Tibial nerve (tissue), 4 donors: ENCODE results near the gene TAS2R30. TPM values are rescaled to one million over a fixed set of nuclear protein-coding genes. Genes with fewer than 3 reads are reported as not detected.
"Not testable (repeated sequence)": the region's sequence is repeated elsewhere in the genome, so short reads cannot be mapped to it uniquely, and the experiment has no call there.

ENCODE experiments used
- DNase-seq, 2 donors: peaks; one replicate each; pipeline ENCODE4 v3.0.0-alpha.2; 2019; ENCODE audit warnings: low spot score in 2 of 2
- H3K27ac ChIP-seq, 4 donors: fragments of 200-600 bp; sonication (generic) in 3 of 4; one replicate each; pipeline ENCODE4 v1.5.1; 2017 to 2019; ENCODE audit warnings: mild to moderate bottlenecking in 1 of 4
- H3K27me3 ChIP-seq, 2 donors: fragments of 200-600 bp; sonication (generic) in 1 of 2; one replicate each; pipeline versions ENCODE4 v1.5.1 to v1.6.0; 2017 to 2019
- H3K36me3 ChIP-seq, 3 donors: fragments of 200-600 bp; sonication (generic); one replicate each; pipeline ENCODE4 v1.5.1; 2018 to 2019
- H3K4me1 ChIP-seq, 4 donors: fragments of 200-600 bp; sonication (generic) in 3 of 4; one replicate each; pipeline ENCODE4 v1.5.1; 2017 to 2019
- H3K4me3 ChIP-seq, 4 donors: fragments of 200-600 bp; sonication (generic) in 3 of 4; one replicate each; pipeline ENCODE4 v1.5.1; 2017 to 2019; ENCODE audit warnings: mild to moderate bottlenecking in 1 of 4, moderate library complexity in 1 of 4
- H3K9me3 ChIP-seq, 4 donors: fragments of 200-600 bp; sonication (generic) in 3 of 4; one replicate each; pipeline ENCODE4 v1.5.1; 2017 to 2019
- CTCF ChIP-seq, 5 experiments: fragments of 200-600 bp in 3 of 5; fragments of 450-650 bp in 2 of 5; sonication (generic) in 3 of 5; IDR thresholded peaks; one replicate each; pipeline ENCODE4 v1.5.1; 2016 to 2019; ENCODE audit warnings: antibody characterized with exemption in 5 of 5, mild to moderate bottlenecking in 3 of 5, moderate library complexity in 2 of 5
- EP300 ChIP-seq, 2 donors: sonication (generic); formaldehyde crosslinking; IDR thresholded peaks; one replicate each; pipeline ENCODE4 v1.6.1; 2017; ENCODE audit warnings: antibody characterized with exemption in 2 of 2, mild to moderate bottlenecking in 1 of 2
- POLR2A ChIP-seq, 2 donors: fragments of 450-650 bp; IDR thresholded peaks; one replicate each; pipeline ENCODE4 v1.6.1; 2017; ENCODE audit warnings: antibody characterized with exemption in 2 of 2, mild to moderate bottlenecking in 2 of 2, moderate library complexity in 2 of 2
- WGBS, 2 donors: methylation state at CpG; one replicate each; pipeline ENCODE4 v1.1.5; 2018; 5-methylcytosine and 5-hydroxymethylcytosine counted together
- total RNA-seq, 4 donors: library from RNA; depleted of rRNA; stranded (reverse); fragments of >200 nt; gene quantifications; one replicate each; pipeline ENCODE4 v1.1.0, GENCODE V29; 2016

TAS2R30 gene
- total RNA-seq, 4 donors from 2014 or later = 4.9 to 9.0 (median 6.3) TPM

GRCh38 chr12:11108862-11109261 lies 25.6 kb downstream of the TAS2R30 start:
- DNase-seq = no peak
- 94 to 95% methylated on average over 2 of the region's 2 CpGs for WGBS, 2 donors
- H3K4me3 ChIP-seq = no peak overlapping the region

GRCh38 chr12:11107719-11108118 lies 26.7 kb downstream of the TAS2R30 start:
- no peak overlapping the region for H3K4me3 ChIP-seq
- H3K36me3 ChIP-seq = peaks cover 0 to 49% (median 0%) of the 10 kb centered on the region in 3 donors
- H3K27me3 ChIP-seq = no peaks in the 10 kb centered on the region
- H3K27ac ChIP-seq = no peak overlapping the region
- 68% methylated on average over 1 of the region's 1 CpG for WGBS, 2 donors
- no peak for DNase-seq
- peaks cover 0 to 45% (median 9%) of the 10 kb centered on the region in 4 donors for H3K9me3 ChIP-seq
- H3K4me1 ChIP-seq = no peaks in the 10 kb centered on the region
- TF ChIP-seq CTCF (IDR thresholded peaks at IDR 0.05) (no peak), EP300 (IDR thresholded peaks at IDR 0.05) (no peak), POLR2A (IDR thresholded peaks at IDR 0.05) (no peak)

More at GRCh38 chr12:11108862-11109261, 25.6 kb downstream of the TAS2R30 start:
- H3K27ac ChIP-seq = no peak overlapping the region
- peaks cover 0 to 43% (median 9%) of the 10 kb centered on the region in 4 donors for H3K9me3 ChIP-seq
- peaks cover 0 to 48% (median 0%) of the 10 kb centered on the region in 3 donors for H3K36me3 ChIP-seq
- no peaks in the 10 kb centered on the region for H3K4me1 ChIP-seq
- H3K27me3 ChIP-seq = no peaks in the 10 kb centered on the region
- TF ChIP-seq EP300 (IDR thresholded peaks at IDR 0.05) = no peak
- TF ChIP-seq CTCF (IDR thresholded peaks at IDR 0.05) = no peak
- no peak for TF ChIP-seq POLR2A (IDR thresholded peaks at IDR 0.05)

GRCh38 chr12:11106288-11106687 lies 28.2 kb downstream of the TAS2R30 start:
- Histone ChIP-seq H3K36me3 (peaks cover 0 to 44% (median 0%) of the 10 kb centered on the region in 3 donors), H3K27ac (no peak overlapping the region), H3K27me3 (no peaks in the 10 kb centered on the region), H3K9me3 (peaks cover 0 to 33% (median 6%) of the 10 kb centered on the region in 4 donors), H3K4me1 (no peaks in the 10 kb centered on the region), H3K4me3 (no peak overlapping the region)
- WGBS, 2 donors = 98% methylated on average over 2 of the region's 2 CpGs
- TF ChIP-seq EP300 (IDR thresholded peaks at IDR 0.05) = no peak
- TF ChIP-seq POLR2A (IDR thresholded peaks at IDR 0.05) = no peak
- TF ChIP-seq CTCF (IDR thresholded peaks at IDR 0.05) = no peak
- DNase-seq = no peak

- Histone ChIP-seq H3K36me3 (peaks cover 0 to 46% (median 0%) of the 10 kb centered on the region in 3 donors), H3K27me3 (no peaks in the 10 kb centered on the region), H3K27ac (no peak overlapping the region), H3K4me3 (no peak overlapping the region), H3K4me1 (no peaks in the 10 kb centered on the region), H3K9me3 (peaks cover 0 to 26% (median 3%) of the 10 kb centered on the region in 4 donors)
- TF ChIP-seq EP300 (IDR thresholded peaks at IDR 0.05) (no peak), CTCF (IDR thresholded peaks at IDR 0.05) (no peak), POLR2A (IDR thresholded peaks at IDR 0.05) (no peak)
- no peak for DNase-seq
- 54 to 66% methylated on average over 2 of the region's 2 CpGs for WGBS, 2 donors
Observed at GRCh38 chr12:11105546-11105945, 28.9 kb downstream of the TAS2R30 start.

GRCh38 chr12:11094910-11095309 lies 39.5 kb downstream of the TAS2R30 start:
- H3K36me3 ChIP-seq, H3K4me3 ChIP-seq, DNase-seq, H3K4me1 ChIP-seq, H3K9me3 ChIP-seq, H3K27ac ChIP-seq, H3K27me3 ChIP-seq: not testable (repeated sequence)
- WGBS, 2 donors = no CpG with 5 or more reads among the region's 2 CpGs

GRCh38 chr12:11092128-11092527 lies 42.3 kb downstream of the TAS2R30 start, which contains the start of gene TAS2R43:
Gene TAS2R43 (minus strand): TSS chr12:11092313. CDS start chr12:11092229, 84 bp downstream.
- WGBS, 2 donors = 93 to 94% methylated on average over 6 of the region's 6 CpGs
- no peak for DNase-seq
- H3K4me1 ChIP-seq = no peaks in the 10 kb centered on the region
- H3K27me3 ChIP-seq = no peaks in the 10 kb centered on the region
- TF ChIP-seq EP300 (IDR thresholded peaks at IDR 0.05) (no peak), POLR2A (IDR thresholded peaks at IDR 0.05) (no peak), CTCF (IDR thresholded peaks at IDR 0.05) (no peak)
- H3K9me3 ChIP-seq = no peaks in the 10 kb centered on the region
- peaks cover 0 to 12% (median 0%) of the 10 kb centered on the region in 3 donors for H3K36me3 ChIP-seq
- H3K27ac ChIP-seq = no peak within 1 kb of the TSS
- no peak within 1 kb of the TSS for H3K4me3 ChIP-seq
